Measurements from ENCODE around the gene AFAP1.

DNA sequence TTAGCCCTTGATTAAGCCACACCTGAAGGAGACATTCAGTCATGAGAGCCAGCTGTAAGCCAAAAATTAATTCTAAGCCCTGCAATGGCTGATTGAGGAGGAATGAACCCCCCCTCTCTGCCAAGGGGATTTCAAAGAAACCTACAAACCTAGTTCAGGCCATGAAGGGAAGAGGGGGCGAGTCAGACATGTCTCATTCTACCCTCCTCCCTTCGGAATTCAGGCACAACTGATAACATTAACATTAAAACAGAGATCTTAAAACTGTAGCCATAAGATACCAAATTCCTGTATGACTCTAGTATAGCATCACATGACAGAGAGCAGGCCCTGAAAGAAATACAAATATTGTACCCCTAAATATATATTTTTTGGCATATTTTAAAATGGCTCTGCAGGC is 40.4 kb upstream of the AFAP1 start:
- TF ChIP-seq, protein P1, sequence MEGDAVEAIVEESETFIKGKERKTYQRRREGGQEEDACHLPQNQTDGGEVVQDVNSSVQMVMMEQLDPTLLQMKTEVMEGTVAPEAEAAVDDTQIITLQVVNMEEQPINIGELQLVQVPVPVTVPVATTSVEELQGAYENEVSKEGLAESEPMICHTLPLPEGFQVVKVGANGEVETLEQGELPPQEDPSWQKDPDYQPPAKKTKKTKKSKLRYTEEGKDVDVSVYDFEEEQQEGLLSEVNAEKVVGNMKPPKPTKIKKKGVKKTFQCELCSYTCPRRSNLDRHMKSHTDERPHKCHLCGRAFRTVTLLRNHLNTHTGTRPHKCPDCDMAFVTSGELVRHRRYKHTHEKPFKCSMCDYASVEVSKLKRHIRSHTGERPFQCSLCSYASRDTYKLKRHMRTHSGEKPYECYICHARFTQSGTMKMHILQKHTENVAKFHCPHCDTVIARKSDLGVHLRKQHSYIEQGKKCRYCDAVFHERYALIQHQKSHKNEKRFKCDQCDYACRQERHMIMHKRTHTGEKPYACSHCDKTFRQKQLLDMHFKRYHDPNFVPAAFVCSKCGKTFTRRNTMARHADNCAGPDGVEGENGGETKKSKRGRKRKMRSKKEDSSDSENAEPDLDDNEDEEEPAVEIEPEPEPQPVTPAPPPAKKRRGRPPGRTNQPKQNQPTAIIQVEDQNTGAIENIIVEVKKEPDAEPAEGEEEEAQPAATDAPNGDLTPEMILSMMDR (IDR thresholded peaks at IDR 0.05; ENCODE audit: extremely low read depth in 1 of 2, insufficient read depth in 1 of 2, low read depth in 1 of 2, low read length in 2 of 2): no peak
- TF ChIP-seq, protein P2, sequence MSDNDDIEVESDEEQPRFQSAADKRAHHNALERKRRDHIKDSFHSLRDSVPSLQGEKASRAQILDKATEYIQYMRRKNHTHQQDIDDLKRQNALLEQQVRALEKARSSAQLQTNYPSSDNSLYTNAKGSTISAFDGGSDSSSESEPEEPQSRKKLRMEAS (IDR thresholded peaks at IDR 0.05; ENCODE audit: insufficient read depth, insufficient read length): no peak
- TF ChIP-seq EZH2 (IDR thresholded peaks at IDR 0.05; ENCODE audit: borderline replicate concordance, low read depth, low read length, severe bottlenecking): no peak
- no peak for TF ChIP-seq POLR2AphosphoS5 (IDR thresholded peaks at IDR 0.05; ENCODE audit: insufficient read depth, low read depth, low read length)
- TF ChIP-seq MYC (IDR thresholded peaks at IDR 0.05; ENCODE audit: low read depth, low read length): no peak
- no peak for TF ChIP-seq POLR2A (IDR thresholded peaks at IDR 0.05; ENCODE audit: low read depth, low read length)
- no peak for TF ChIP-seq JUN (IDR thresholded peaks at IDR 0.05; ENCODE audit: borderline replicate concordance, insufficient read depth, insufficient read length, low read depth)
